Natural killer cell (primary cell): ENCODE data around the gene JUND. TPM values are rescaled to one million over a fixed set of nuclear protein-coding genes. Genes with fewer than 3 reads are reported as not detected.

ENCODE experiments used
- ATAC-seq, 3 donors: fragments of 150-1000 bp in 2 of 3; fragments of 200-7000 bp in 1 of 3; cut with Tn5 transposase; 1 replicate in 1 of 3; 2 replicates in 2 of 3; pipeline ENCODE4 v1.10.0; 2021; ENCODE audit warnings: mild to moderate bottlenecking in 2 of 3, moderate library complexity in 2 of 3
- DNase-seq, 2 donors: peaks; one replicate each; pipeline versions ENCODE4 v3.0.0 to v3.0.0-alpha.2; 2013 to 2021; ENCODE audit warnings: mixed read lengths in 1 of 2
- H3K27ac ChIP-seq: one replicate; pipeline ENCODE4 v1.5.1; 2013; ENCODE audit warnings: mild to moderate bottlenecking, low read length
- H3K27me3 ChIP-seq: one replicate; pipeline ENCODE4 v1.6.1; 2013; ENCODE audit warnings: low read length; ENCODE audit not compliant: control insufficient read depth, insufficient read depth
- H3K36me3 ChIP-seq: one replicate; pipeline ENCODE4 v1.6.1; 2013; ENCODE audit warnings: low read length; ENCODE audit not compliant: control insufficient read depth, insufficient read depth
- H3K4me1 ChIP-seq: one replicate; pipeline ENCODE4 v1.6.1; 2013; ENCODE audit warnings: low read length; ENCODE audit not compliant: control insufficient read depth, insufficient read depth
- H3K4me3 ChIP-seq: one replicate; pipeline ENCODE4 v1.5.1; 2013; ENCODE audit warnings: low read length
- H3K9me3 ChIP-seq: one replicate; pipeline ENCODE4 v1.6.1; 2013; ENCODE audit warnings: low read length; ENCODE audit not compliant: control insufficient read depth, insufficient read depth
- H3K27ac Mint-ChIP-seq, 2 donors: one replicate each; pipeline ENCODE4 v1.8.0; 2022; ENCODE audit warnings: mild to moderate bottlenecking in 2 of 2, mixed read lengths in 2 of 2, moderate library complexity in 1 of 2
- H3K27me3 Mint-ChIP-seq, 2 donors: one replicate each; pipeline ENCODE4 v1.8.0; 2022; ENCODE audit warnings: low read depth in 2 of 2, mixed read lengths in 2 of 2
- H3K36me3 Mint-ChIP-seq: one replicate; pipeline ENCODE4 v1.8.0; 2022; ENCODE audit warnings: mixed read lengths
- H3K4me1 Mint-ChIP-seq, 2 donors: one replicate each; pipeline ENCODE4 v1.8.0; 2022; ENCODE audit warnings: mixed read lengths in 2 of 2
- H3K4me3 Mint-ChIP-seq: one replicate; pipeline ENCODE4 v1.8.0; 2022; ENCODE audit warnings: mild to moderate bottlenecking, moderate library complexity, mixed read lengths
- H3K9me3 Mint-ChIP-seq, 2 donors: one replicate each; pipeline ENCODE4 v1.8.0; 2022; ENCODE audit warnings: mixed read lengths in 2 of 2
- CTCF ChIP-seq: fragments of 200-600 bp; IDR thresholded peaks from one replicate; pipeline ENCODE4 v1.8.0; 2022; ENCODE audit warnings: antibody characterized with exemption
- WGBS: methylation state at CpG from one replicate; pipeline ENCODE4 v1.1.7; 2013; ENCODE audit warnings: missing lambda C conversion rate; ENCODE audit not compliant: insufficient coverage; 5-methylcytosine and 5-hydroxymethylcytosine counted together
- intact Hi-C: fragments of 100-400 bp; cut with micrococcal nuclease; formaldehyde crosslinking; loops from one replicate; pipeline ENCODE4 v1.14.2; 2022
- total RNA-seq, 4 donors: library from RNA; stranded (reverse); fragments of 120-200 nt in 1 of 4; gene quantifications; one replicate each; pipeline versions ENCODE4 v1.2.3 to v1.2.4, GENCODE V29; 2013 to 2022

The JUND gene
- total RNA-seq, 3 donors from 2014 or later (not counting 1 experiment from before 2014, with no cell fraction given): 1,182 to 2,122 (median 1,520) TPM

DNA sequence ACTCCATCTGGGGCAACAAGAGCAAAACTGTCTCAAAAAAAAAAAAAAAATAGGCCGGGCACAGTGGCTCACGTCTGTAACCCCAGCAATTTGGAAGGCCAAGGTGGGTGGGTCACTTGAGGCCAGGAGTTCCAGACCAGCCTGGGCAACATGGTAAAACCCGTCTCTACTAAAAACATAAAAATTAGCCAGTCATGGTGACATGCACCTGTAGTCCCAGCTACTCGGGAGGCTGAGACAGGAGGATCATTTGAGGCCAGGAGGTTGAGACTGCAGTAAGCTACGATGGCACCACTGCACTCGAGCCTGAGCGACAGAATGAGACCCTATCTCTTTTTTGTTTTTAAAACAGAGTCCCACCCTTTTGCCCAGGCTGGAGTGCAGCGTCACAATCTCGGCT, 11.1 kb downstream of the JUND start:
- TF ChIP-seq CTCF: no peak
- Histone ChIP-seq H3K36me3 (peaks cover 30% of the 10 kb centered on the region), H3K27ac (no peak overlapping the region), H3K9me3 (no peaks in the 10 kb centered on the region), H3K27me3 (no peaks in the 10 kb centered on the region), H3K4me1 (peaks cover 9% of the 10 kb centered on the region), H3K4me3 (no peak overlapping the region)
- 95% methylated on average over 9 of the region's 9 CpGs for WGBS
- Mint-ChIP-seq H3K27ac (peak overlapping the region in 1 of 2 donors; percentile 99), H3K4me1 (peaks cover 0 to 16% of the 10 kb centered on the region in 2 donors), H3K9me3 (no peaks in the 10 kb centered on the region), H3K36me3 (no peaks in the 10 kb centered on the region), H3K27me3 (no peaks in the 10 kb centered on the region), H3K4me3 (peak overlapping the region; percentile 57)
- intact Hi-C loops: no loop called here
- ATAC-seq: no peak
- DNase-seq: no peak

- no peak for TF ChIP-seq CTCF
- H3K36me3 Mint-ChIP-seq: no peaks in the 10 kb centered on the region
- Histone ChIP-seq H3K27ac (no peak overlapping the region), H3K4me3 (no peak overlapping the region), H3K27me3 (no peaks in the 10 kb centered on the region), H3K9me3 (no peaks in the 10 kb centered on the region), H3K4me1 (peaks cover under 1% of the 10 kb centered on the region), H3K36me3 (peaks cover 33% of the 10 kb centered on the region)
- DNase-seq (no peak), ATAC-seq (no peak)
- peak overlapping the region in 1 of 2 donors; percentile 99 for H3K27ac Mint-ChIP-seq
- peaks cover 0 to 7% of the 10 kb centered on the region in 2 donors for H3K4me1 Mint-ChIP-seq
- no peaks in the 10 kb centered on the region for H3K9me3 Mint-ChIP-seq
- H3K27me3 Mint-ChIP-seq: no peaks in the 10 kb centered on the region
- WGBS: 73% methylated on average over 2 of the region's 2 CpGs
- intact Hi-C loops: no loop called here
- H3K4me3 Mint-ChIP-seq: peak overlapping the region; percentile 63
Observed at GRCh38 chr19:18269070-18269723, 12.2 kb downstream of the JUND start.

- peak overlapping the region in 1 of 2 donors; percentile 99 for H3K27ac Mint-ChIP-seq
- Histone ChIP-seq H3K4me1 (no peaks in the 10 kb centered on the region), H3K4me3 (no peak overlapping the region), H3K27me3 (no peaks in the 10 kb centered on the region), H3K36me3 (peaks cover 33% of the 10 kb centered on the region), H3K27ac (no peak overlapping the region), H3K9me3 (no peaks in the 10 kb centered on the region)
- 97% methylated on average over 42 of the region's 42 CpGs for WGBS
- H3K4me3 Mint-ChIP-seq: no peak overlapping the region
- peaks cover 0 to 5% of the 10 kb centered on the region in 2 donors for H3K4me1 Mint-ChIP-seq
- no peak for TF ChIP-seq CTCF
- DNase-seq (peak in 1 of 2 donors; percentile 19), ATAC-seq (peak in 1 of 3 donors; percentile 6)
- intact Hi-C loops: no loop called here
- H3K27me3 Mint-ChIP-seq: no peaks in the 10 kb centered on the region
- no peaks in the 10 kb centered on the region for H3K9me3 Mint-ChIP-seq
- no peaks in the 10 kb centered on the region for H3K36me3 Mint-ChIP-seq
Observed at GRCh38 chr19:18266771-18267686, 14.4 kb downstream of the JUND start.
